Neural cell (in vitro differentiated cells): ENCODE data around the gene DNAH8. TPM values are rescaled to one million over a fixed set of nuclear protein-coding genes. Genes with fewer than 3 reads are reported as not detected.

Experiments
- H2AFZ ChIP-seq: fragments of 200-600, 300-800 bp; sonication (generic), shearing (Covaris generic); 2 replicates; pipeline ENCODE4 v1.6.0; 2014; ENCODE audit warnings: low read depth, mild to moderate bottlenecking, antibody characterized with exemption, low read length, moderate library complexity
- H3F3A ChIP-seq: fragments of 200-600 bp; shearing (Covaris generic); 2 replicates; pipeline ENCODE4 v1.6.1; 2016; ENCODE audit warnings: mild to moderate bottlenecking, moderate library complexity, mixed read lengths, antibody characterized with exemption, low read length; ENCODE audit not compliant: insufficient read depth, poor library complexity, severe bottlenecking
- H3K27ac ChIP-seq: fragments of 200-600, 300-800 bp; sonication (generic), shearing (Covaris generic); 2 replicates; pipeline ENCODE4 v1.5.1; 2014; ENCODE audit warnings: mild to moderate bottlenecking, low read length, moderate library complexity
- H3K27me3 ChIP-seq: fragments of 300-800, 200-600 bp; sonication (generic), shearing (Covaris generic); 2 replicates; pipeline ENCODE4 v1.6.0; 2014; ENCODE audit warnings: mild to moderate bottlenecking, low read depth, low read length, moderate library complexity; ENCODE audit not compliant: insufficient read depth
- H3K36me3 ChIP-seq: fragments of 300-800, 200-600 bp; sonication (generic), shearing (Covaris generic); 2 replicates; pipeline ENCODE4 v1.5.1; 2014; ENCODE audit warnings: mild to moderate bottlenecking, antibody characterized with exemption, low read length, moderate library complexity; ENCODE audit not compliant: insufficient read depth
- H3K4me2 ChIP-seq: fragments of 300-800, 200-600 bp; sonication (generic), shearing (Covaris generic); 2 replicates; pipeline ENCODE4 v1.6.0; 2014; ENCODE audit warnings: mild to moderate bottlenecking, low read length
- H3K4me3 ChIP-seq: fragments of 300-800, 200-600 bp; sonication (generic), shearing (Covaris generic); 2 replicates; pipeline ENCODE4 v1.5.1; 2014; ENCODE audit warnings: mild to moderate bottlenecking, low read length, moderate library complexity
- H3K79me2 ChIP-seq: fragments of 200-600 bp; shearing (Covaris generic); replicated peaks from 2 replicates; pipeline ENCODE4 v1.6.0; 2014; ENCODE audit warnings: mild to moderate bottlenecking, low read length, moderate library complexity; ENCODE audit not compliant: insufficient read depth
- H3K9ac ChIP-seq: fragments of 300-800, 200-600 bp; sonication (generic), shearing (Covaris generic); 2 replicates; pipeline ENCODE4 v1.6.1; 2016; ENCODE audit warnings: mild to moderate bottlenecking, low read length, mixed read lengths
- H3K9me2 ChIP-seq: fragments of 200-600 bp; shearing (Covaris generic); 2 replicates; pipeline ENCODE4 v1.6.1; 2016; ENCODE audit warnings: mild to moderate bottlenecking, low read length, mixed read lengths; ENCODE audit not compliant: insufficient read depth
- H3K9me3 ChIP-seq: fragments of 200-600, 300-800 bp; sonication (generic), shearing (Covaris generic); 2 replicates; pipeline ENCODE4 v1.6.1; 2016; ENCODE audit warnings: mild to moderate bottlenecking, mixed run types, low read length, moderate library complexity, mixed read lengths
- H4K20me1 ChIP-seq: fragments of 200-600 bp; shearing (Covaris generic); 2 replicates; pipeline ENCODE4 v1.6.1; 2016; ENCODE audit warnings: mild to moderate bottlenecking, mixed run types; ENCODE audit not compliant: insufficient read depth
- EP300 ChIP-seq: fragments of 450-650 bp; conservative IDR thresholded peaks from 2 replicates; pipeline ENCODE4 v1.6.1; 2014; ENCODE audit warnings: antibody characterized with exemption, mild to moderate bottlenecking, moderate library complexity; ENCODE audit not compliant: poor library complexity, severe bottlenecking
- EZH2 ChIP-seq: fragments of 200-600, 300-800 bp; shearing (Covaris generic), sonication (generic); IDR thresholded peaks from 2 replicates; pipeline ENCODE4 v1.6.1; 2014; ENCODE audit warnings: antibody characterized with exemption, low read length, borderline replicate concordance, mild to moderate bottlenecking; ENCODE audit not compliant: insufficient read depth, poor library complexity, severe bottlenecking
- MXI1 ChIP-seq: fragments of 450-650 bp; conservative IDR thresholded peaks from 2 replicates; pipeline ENCODE4 v1.6.1; 2014; ENCODE audit warnings: antibody characterized with exemption, mild to moderate bottlenecking; ENCODE audit not compliant: poor library complexity, severe bottlenecking
- POLR2AphosphoS5 ChIP-seq: IDR thresholded peaks from 2 replicates; pipeline ENCODE4 v1.6.1; 2012
- RAD21 ChIP-seq: fragments of 450-650 bp; conservative IDR thresholded peaks from 2 replicates; pipeline ENCODE4 v1.6.1; 2014; ENCODE audit warnings: antibody characterized with exemption, mild to moderate bottlenecking, moderate library complexity
- SMC3 ChIP-seq: fragments of 450-650 bp; conservative IDR thresholded peaks from 2 replicates; pipeline ENCODE4 v1.6.1; 2014; ENCODE audit warnings: antibody characterized with exemption, mild to moderate bottlenecking, moderate library complexity; ENCODE audit not compliant: poor library complexity
- TAF1 ChIP-seq: IDR thresholded peaks from 2 replicates; pipeline ENCODE4 v1.6.1; 2012; ENCODE audit warnings: low read depth
- polyA plus RNA-seq: library from polyadenylated mRNA; depleted of rRNA; stranded (reverse); fragments of >200 nt; gene quantifications from 2 replicates; pipeline ENCODE4 v1.2.3, GENCODE V29; 2014
- TF ChIP-seq, protein P1 (sequence below): IDR thresholded peaks from 2 replicates; pipeline ENCODE4 v1.6.1; 2012; ENCODE audit warnings: borderline replicate concordance
- TF ChIP-seq, protein P2 (sequence below): fragments of 450-650 bp; IDR thresholded peaks from 2 replicates; pipeline ENCODE4 v1.5.1; 2014; ENCODE audit warnings: antibody characterized with exemption, mild to moderate bottlenecking, moderate library complexity; ENCODE audit not compliant: poor library complexity, severe bottlenecking

DNAH8 gene
- polyA plus RNA-seq, 1 donor from 2014 or later, result 0.07 TPM

DNA sequence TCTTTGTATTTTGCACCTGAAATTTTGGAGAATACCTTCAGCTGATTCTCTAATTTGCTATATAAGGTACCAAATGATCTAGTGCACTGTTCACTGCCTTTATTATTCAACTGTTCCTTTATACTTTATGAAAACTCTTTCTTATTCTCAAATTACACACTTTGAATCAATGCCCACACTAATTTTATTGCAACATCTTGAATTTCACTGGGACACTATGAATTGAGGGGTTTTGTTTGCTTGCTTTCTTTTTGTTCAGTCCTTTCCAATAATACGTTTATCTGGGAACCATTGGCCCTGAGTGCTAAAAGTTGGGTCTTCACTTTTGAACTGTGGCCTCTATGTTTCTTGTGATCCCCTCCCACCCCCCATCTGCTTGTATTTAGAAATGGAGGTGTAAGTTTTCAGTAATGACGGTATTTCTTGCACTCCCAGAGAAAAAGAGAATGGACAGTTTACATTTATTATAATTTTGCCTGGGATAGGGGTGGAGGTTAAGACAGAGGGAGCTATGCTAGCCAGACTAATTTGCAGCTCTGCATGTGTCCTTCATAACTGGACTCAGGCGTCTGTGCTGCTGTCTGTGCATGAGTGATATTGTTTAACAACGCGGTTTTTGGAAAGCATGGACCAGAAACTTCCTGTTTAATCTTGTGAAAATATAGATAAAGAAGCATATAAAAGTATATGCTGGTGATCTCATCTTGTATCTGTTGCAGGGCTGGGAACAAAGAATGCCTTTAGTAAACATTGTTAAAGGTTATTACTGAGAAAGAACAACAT is 98.1 kb downstream of the DNAH8 start:
- Histone ChIP-seq H4K20me1 (no peaks in the 10 kb centered on the region), H3K36me3 (no peaks in the 10 kb centered on the region), H3F3A (no peaks in the 10 kb centered on the region), H3K27ac (no peak overlapping the region), H3K9me3 (no peaks in the 10 kb centered on the region), H2AFZ (no peak overlapping the region), H3K4me3 (no peak overlapping the region), H3K4me2 (no peak overlapping the region), H3K27me3 (no peaks in the 10 kb centered on the region), H3K79me2 (no peaks in the 10 kb centered on the region), H3K9me2 (no peaks in the 10 kb centered on the region), H3K9ac (no peak overlapping the region)
- TF ChIP-seq TAF1 (no peak), SMC3 (no peak), EZH2 (no peak), RAD21 (no peak), POLR2AphosphoS5 (no peak), EP300 (no peak), MXI1 (no peak)
- TF ChIP-seq, protein P1, sequence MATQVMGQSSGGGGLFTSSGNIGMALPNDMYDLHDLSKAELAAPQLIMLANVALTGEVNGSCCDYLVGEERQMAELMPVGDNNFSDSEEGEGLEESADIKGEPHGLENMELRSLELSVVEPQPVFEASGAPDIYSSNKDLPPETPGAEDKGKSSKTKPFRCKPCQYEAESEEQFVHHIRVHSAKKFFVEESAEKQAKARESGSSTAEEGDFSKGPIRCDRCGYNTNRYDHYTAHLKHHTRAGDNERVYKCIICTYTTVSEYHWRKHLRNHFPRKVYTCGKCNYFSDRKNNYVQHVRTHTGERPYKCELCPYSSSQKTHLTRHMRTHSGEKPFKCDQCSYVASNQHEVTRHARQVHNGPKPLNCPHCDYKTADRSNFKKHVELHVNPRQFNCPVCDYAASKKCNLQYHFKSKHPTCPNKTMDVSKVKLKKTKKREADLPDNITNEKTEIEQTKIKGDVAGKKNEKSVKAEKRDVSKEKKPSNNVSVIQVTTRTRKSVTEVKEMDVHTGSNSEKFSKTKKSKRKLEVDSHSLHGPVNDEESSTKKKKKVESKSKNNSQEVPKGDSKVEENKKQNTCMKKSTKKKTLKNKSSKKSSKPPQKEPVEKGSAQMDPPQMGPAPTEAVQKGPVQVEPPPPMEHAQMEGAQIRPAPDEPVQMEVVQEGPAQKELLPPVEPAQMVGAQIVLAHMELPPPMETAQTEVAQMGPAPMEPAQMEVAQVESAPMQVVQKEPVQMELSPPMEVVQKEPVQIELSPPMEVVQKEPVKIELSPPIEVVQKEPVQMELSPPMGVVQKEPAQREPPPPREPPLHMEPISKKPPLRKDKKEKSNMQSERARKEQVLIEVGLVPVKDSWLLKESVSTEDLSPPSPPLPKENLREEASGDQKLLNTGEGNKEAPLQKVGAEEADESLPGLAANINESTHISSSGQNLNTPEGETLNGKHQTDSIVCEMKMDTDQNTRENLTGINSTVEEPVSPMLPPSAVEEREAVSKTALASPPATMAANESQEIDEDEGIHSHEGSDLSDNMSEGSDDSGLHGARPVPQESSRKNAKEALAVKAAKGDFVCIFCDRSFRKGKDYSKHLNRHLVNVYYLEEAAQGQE, result no peak
- TF ChIP-seq, protein P2, sequence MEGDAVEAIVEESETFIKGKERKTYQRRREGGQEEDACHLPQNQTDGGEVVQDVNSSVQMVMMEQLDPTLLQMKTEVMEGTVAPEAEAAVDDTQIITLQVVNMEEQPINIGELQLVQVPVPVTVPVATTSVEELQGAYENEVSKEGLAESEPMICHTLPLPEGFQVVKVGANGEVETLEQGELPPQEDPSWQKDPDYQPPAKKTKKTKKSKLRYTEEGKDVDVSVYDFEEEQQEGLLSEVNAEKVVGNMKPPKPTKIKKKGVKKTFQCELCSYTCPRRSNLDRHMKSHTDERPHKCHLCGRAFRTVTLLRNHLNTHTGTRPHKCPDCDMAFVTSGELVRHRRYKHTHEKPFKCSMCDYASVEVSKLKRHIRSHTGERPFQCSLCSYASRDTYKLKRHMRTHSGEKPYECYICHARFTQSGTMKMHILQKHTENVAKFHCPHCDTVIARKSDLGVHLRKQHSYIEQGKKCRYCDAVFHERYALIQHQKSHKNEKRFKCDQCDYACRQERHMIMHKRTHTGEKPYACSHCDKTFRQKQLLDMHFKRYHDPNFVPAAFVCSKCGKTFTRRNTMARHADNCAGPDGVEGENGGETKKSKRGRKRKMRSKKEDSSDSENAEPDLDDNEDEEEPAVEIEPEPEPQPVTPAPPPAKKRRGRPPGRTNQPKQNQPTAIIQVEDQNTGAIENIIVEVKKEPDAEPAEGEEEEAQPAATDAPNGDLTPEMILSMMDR, result no peak

DNA sequence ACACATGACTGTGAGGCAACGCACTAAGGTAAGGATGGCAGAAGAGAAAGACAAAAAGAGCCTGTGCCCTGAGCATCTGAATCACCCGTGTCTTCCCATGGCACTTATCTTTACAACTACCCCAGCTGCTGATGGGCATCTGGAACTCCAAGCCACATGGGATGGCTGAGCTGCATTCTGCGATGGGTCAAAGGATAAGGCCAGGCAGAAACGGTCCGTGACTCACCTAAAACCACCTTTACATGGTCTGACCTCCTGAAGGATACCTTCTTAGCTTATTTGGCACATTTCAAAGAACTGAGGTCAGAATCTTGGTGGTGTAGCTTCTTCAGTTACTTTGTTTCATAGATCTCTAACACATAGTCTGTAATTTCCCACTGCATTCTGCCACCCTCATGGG is 99.7 kb downstream of the DNAH8 start:
- H4K20me1 ChIP-seq, result no peaks in the 10 kb centered on the region
- no peak overlapping the region for H3K27ac ChIP-seq
- no peaks in the 10 kb centered on the region for H3F3A ChIP-seq
- no peaks in the 10 kb centered on the region for H3K9me3 ChIP-seq
- no peaks in the 10 kb centered on the region for H3K27me3 ChIP-seq
- no peak overlapping the region for H3K9ac ChIP-seq
- H3K79me2 ChIP-seq, result no peaks in the 10 kb centered on the region
- no peak overlapping the region for H2AFZ ChIP-seq
- H3K4me3 ChIP-seq, result no peak overlapping the region
- TF ChIP-seq, protein P1, result no peak
- TF ChIP-seq POLR2AphosphoS5, result no peak
- no peak for TF ChIP-seq EZH2
- no peak for TF ChIP-seq EP300
- TF ChIP-seq RAD21, result no peak
- TF ChIP-seq, protein P2, result no peak
- no peak overlapping the region for H3K4me2 ChIP-seq
- no peaks in the 10 kb centered on the region for H3K9me2 ChIP-seq
- no peaks in the 10 kb centered on the region for H3K36me3 ChIP-seq
